K562 (cell line): ENCODE data around the gene CAPN2. TPM values are rescaled to one million over a fixed set of nuclear protein-coding genes. Genes with fewer than 3 reads are reported as not detected.

Experiments used
- FOXJ2 ChIP-seq: fragments of 200-800 bp; sonication (Bioruptor generic); IDR thresholded peaks from 2 replicates; pipeline ENCODE4 v1.6.1; 2016; ENCODE audit warnings: missing genetic modification characterization, missing compliant biosample characterization
- KAT7 ChIP-seq: sonication (generic); formaldehyde crosslinking; IDR thresholded peaks from 2 replicates; pipeline ENCODE4 v1.8.0; 2022; ENCODE audit warnings: missing genetic modification reagents, mild to moderate bottlenecking, borderline replicate concordance
- NEUROD1 ChIP-seq: fragments of 150-350 bp; IDR thresholded peaks from 2 replicates; pipeline ENCODE4 v1.6.1; 2014; ENCODE audit warnings: borderline replicate concordance, low read length, low read depth; ENCODE audit not compliant: partially characterized antibody
- NFE2 ChIP-seq: IDR thresholded peaks from 2 replicates; pipeline ENCODE4 v1.6.1; 2014; ENCODE audit warnings: antibody characterized with exemption, low read depth
- polyA plus RNA-seq, 8 experiments: library from polyadenylated mRNA; depleted of rRNA in 4 of 8; stranded (reverse) in 5 of 8; unstranded in 3 of 8; fragments of >200 nt; fragmentation: Nextera tagmentation in 2 of 8; fragmentation: Illumina TruSeq in 1 of 8; extraction: Ambion mirVana in 2 of 8; extraction: Trizol in 1 of 8; gene quantifications; 2 replicates each; pipeline versions ENCODE4 v1.2.1 to v1.2.3, GENCODE V29; 2011 to 2014; ENCODE audit warnings: inconsistent platforms in 1 of 8, missing spikeins in 1 of 8
- total RNA-seq, 7 experiments: library from RNA; depleted of rRNA in 6 of 7; stranded (reverse); fragments of >200 nt in 6 of 7; fragmentation: Illumina TruSeq in 2 of 7; extraction: Trizol in 2 of 7; gene quantifications; 2 replicates each; pipeline versions ENCODE4 v1.2.1 to v1.2.3, GENCODE V29; 2011 to 2021; ENCODE audit warnings: low replicate concordance in 1 of 7
- TF ChIP-seq, protein P1 (sequence below): fragments of 200-400 bp; formaldehyde crosslinking; IDR thresholded peaks from 2 replicates; pipeline ENCODE4 v1.6.1; 2017; ENCODE audit warnings: mild to moderate bottlenecking, low read depth, low read length, moderate library complexity
- TF ChIP-seq, protein P2 (sequence below): fragments of 450-650 bp; IDR thresholded peaks from 2 replicates; pipeline ENCODE4 v1.6.1; 2017; ENCODE audit warnings: antibody characterized with exemption

Gene CAPN2
- total and polyA plus RNA-seq, 9 of the 15 experiments (the other 6 are each of a cell fraction or from before 2014, with no cell fraction given), result 24.6 to 157 (median 101) TPM

DNA sequence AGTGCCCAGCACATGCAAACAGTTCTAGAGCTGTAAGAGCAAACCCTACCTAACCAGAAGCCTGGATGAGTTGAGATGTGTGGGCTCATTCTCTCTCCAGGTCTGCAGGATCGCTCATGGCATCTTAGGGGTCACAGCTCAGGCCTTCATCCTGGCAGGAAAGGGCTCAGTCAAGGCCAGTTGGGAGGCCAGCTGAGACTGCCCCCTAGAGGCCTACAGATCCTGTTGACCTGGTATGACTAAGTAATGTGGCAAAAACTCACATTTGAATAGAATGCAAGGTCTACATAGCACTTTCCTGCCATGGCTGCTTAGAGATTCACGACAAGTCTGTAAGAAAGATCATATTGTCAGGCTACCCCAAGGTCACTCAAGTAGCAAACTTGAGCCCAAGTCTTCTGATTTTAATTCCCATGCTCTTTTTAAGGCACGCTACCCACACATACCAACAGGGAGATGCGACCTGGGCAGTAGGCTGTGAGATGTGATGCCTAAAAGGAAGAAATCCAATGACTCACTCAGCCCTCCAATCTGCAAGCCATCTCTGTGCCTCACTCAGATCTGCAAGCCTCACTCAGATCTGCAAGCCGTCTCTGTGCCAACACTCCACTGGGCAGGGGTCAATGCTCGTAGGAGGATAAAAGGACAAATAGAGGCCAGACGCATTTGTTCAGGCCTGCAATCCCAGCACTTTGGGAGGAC, 41.7 kb upstream of the CAPN2 start (continued):
- TF ChIP-seq, protein P1, sequence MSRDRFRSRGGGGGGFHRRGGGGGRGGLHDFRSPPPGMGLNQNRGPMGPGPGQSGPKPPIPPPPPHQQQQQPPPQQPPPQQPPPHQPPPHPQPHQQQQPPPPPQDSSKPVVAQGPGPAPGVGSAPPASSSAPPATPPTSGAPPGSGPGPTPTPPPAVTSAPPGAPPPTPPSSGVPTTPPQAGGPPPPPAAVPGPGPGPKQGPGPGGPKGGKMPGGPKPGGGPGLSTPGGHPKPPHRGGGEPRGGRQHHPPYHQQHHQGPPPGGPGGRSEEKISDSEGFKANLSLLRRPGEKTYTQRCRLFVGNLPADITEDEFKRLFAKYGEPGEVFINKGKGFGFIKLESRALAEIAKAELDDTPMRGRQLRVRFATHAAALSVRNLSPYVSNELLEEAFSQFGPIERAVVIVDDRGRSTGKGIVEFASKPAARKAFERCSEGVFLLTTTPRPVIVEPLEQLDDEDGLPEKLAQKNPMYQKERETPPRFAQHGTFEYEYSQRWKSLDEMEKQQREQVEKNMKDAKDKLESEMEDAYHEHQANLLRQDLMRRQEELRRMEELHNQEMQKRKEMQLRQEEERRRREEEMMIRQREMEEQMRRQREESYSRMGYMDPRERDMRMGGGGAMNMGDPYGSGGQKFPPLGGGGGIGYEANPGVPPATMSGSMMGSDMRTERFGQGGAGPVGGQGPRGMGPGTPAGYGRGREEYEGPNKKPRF, result no peak
- TF ChIP-seq, protein P2, sequence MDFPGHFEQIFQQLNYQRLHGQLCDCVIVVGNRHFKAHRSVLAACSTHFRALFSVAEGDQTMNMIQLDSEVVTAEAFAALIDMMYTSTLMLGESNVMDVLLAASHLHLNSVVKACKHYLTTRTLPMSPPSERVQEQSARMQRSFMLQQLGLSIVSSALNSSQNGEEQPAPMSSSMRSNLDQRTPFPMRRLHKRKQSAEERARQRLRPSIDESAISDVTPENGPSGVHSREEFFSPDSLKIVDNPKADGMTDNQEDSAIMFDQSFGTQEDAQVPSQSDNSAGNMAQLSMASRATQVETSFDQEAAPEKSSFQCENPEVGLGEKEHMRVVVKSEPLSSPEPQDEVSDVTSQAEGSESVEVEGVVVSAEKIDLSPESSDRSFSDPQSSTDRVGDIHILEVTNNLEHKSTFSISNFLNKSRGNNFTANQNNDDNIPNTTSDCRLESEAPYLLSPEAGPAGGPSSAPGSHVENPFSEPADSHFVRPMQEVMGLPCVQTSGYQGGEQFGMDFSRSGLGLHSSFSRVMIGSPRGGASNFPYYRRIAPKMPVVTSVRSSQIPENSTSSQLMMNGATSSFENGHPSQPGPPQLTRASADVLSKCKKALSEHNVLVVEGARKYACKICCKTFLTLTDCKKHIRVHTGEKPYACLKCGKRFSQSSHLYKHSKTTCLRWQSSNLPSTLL, result no peak
- TF ChIP-seq FOXJ2 (tag) (no peak), NEUROD1 (no peak), KAT7 (no peak), NFE2 (peak; percentile 32; the same call in 1 of the 2 replicates)
